GM12892 (cell line): ENCODE data around the gene PCSK5.

Experiments
- DNase-seq: peaks from one replicate; pipeline ENCODE4 v3.0.0; 2011; ENCODE audit not compliant: insufficient read length
- FAIRE-seq: peaks from 2 replicates; lab custom pipeline; 2011; peaks lifted over from hg19 to GRCh38; lab: Jason Lieb, UNC
- POLR2A ChIP-seq: IDR thresholded peaks from 2 replicates; pipeline ENCODE4 v1.6.1; 2011; ENCODE audit warnings: low read depth, low read length, control low read depth
- POLR2AphosphoS5 ChIP-seq: IDR thresholded peaks from 2 replicates; pipeline ENCODE4 v1.6.1; 2011; ENCODE audit warnings: low read depth, low read length, control low read depth
- TAF1 ChIP-seq: IDR thresholded peaks from 2 replicates; pipeline ENCODE4 v1.6.1; 2011; ENCODE audit warnings: low read depth, mild to moderate bottlenecking, control low read depth, low read length, borderline replicate concordance

The PCSK5 gene

GRCh38 chr9:75914002-75914401 is 23.5 kb downstream of the PCSK5 start:
- DNase-seq (no peak), FAIRE-seq (no peak)
- TF ChIP-seq POLR2A (no peak), POLR2AphosphoS5 (no peak), TAF1 (no peak)

- FAIRE-seq (no peak), DNase-seq (no peak)
- TF ChIP-seq TAF1 = no peak
- no peak for TF ChIP-seq POLR2AphosphoS5
- TF ChIP-seq POLR2A = no peak
These were observed 24.5 kb downstream of the PCSK5 start for GRCh38 chr9:75914883-75915452.

- TF ChIP-seq TAF1 = no peak
- TF ChIP-seq POLR2AphosphoS5 = no peak
- no peak for TF ChIP-seq POLR2A
- no peak for FAIRE-seq
- no peak for DNase-seq
These were observed 27.7 kb downstream of the PCSK5 start for GRCh38 chr9:75918154-75918553.

GRCh38 chr9:75918909-75919308 is 28.4 kb downstream of the PCSK5 start:
- no peak for FAIRE-seq
- TF ChIP-seq POLR2A = no peak
- TF ChIP-seq POLR2AphosphoS5 = no peak
- no peak for TF ChIP-seq TAF1
- no peak for DNase-seq

GRCh38 chr9:75921391-75922127 is 31.1 kb downstream of the PCSK5 start:
- no peak for TF ChIP-seq POLR2AphosphoS5
- no peak for FAIRE-seq
- DNase-seq = no peak

GRCh38 chr9:75926385-75926784 is 35.9 kb downstream of the PCSK5 start:
- TF ChIP-seq POLR2AphosphoS5 (no peak), POLR2A (no peak), TAF1 (no peak)
- FAIRE-seq (no peak), DNase-seq (no peak)

GRCh38 chr9:75927356-75927755 is 36.9 kb downstream of the PCSK5 start:
- TF ChIP-seq TAF1 (no peak), POLR2A (no peak), POLR2AphosphoS5 (no peak)
- DNase-seq = no peak
- FAIRE-seq = no peak

- TF ChIP-seq POLR2A (no peak), POLR2AphosphoS5 (no peak), TAF1 (no peak)
- no peak for FAIRE-seq
- DNase-seq = no peak
These were observed 39.7 kb downstream of the PCSK5 start for GRCh38 chr9:75930190-75930589.

GRCh38 chr9:75930730-75931321 is 40.4 kb downstream of the PCSK5 start:
- DNase-seq (no peak), FAIRE-seq (no peak)
- TF ChIP-seq POLR2A (no peak), POLR2AphosphoS5 (no peak), TAF1 (no peak)

GRCh38 chr9:75933982-75934381 is 43.5 kb downstream of the PCSK5 start:
- DNase-seq (no peak), FAIRE-seq (no peak)
- TF ChIP-seq POLR2A (no peak), POLR2AphosphoS5 (no peak), TAF1 (no peak)

- DNase-seq (no peak), FAIRE-seq (no peak)
- TF ChIP-seq POLR2A = no peak
- TF ChIP-seq TAF1 = no peak
- TF ChIP-seq POLR2AphosphoS5 = no peak
These were observed 45.1 kb downstream of the PCSK5 start for GRCh38 chr9:75935591-75935990.

GRCh38 chr9:75937521-75938258 is 47.2 kb downstream of the PCSK5 start:
- DNase-seq = no peak
- no peak for FAIRE-seq
- TF ChIP-seq TAF1 (no peak), POLR2AphosphoS5 (no peak), POLR2A (no peak)
